ENCODE data around the gene SFRP4. TPM values are rescaled to one million over a fixed set of nuclear protein-coding genes. Genes with fewer than 3 reads are reported as not detected.
A peak's percentile ranks its signal among the peaks of the same experiment; 100 is the strongest.

Gene SFRP4
- total RNA-seq: 5.7 to 6.6 TPM (median 6.4 TPM) in 3 replicates

GRCh38 chr7:37916673-37917660 is at the start of gene SFRP4:
Gene SFRP4 (minus strand): TSS chr7:37916817. CDS start chr7:37916537, 280 bp downstream.
- Mint-ChIP-seq H3K4me1 (peaks cover 53% of the 10 kb centered on the region), H3K4me3 (peak within 1 kb of the TSS; percentile 73), H3K27ac (peak within 1 kb of the TSS; percentile 47), H3K36me3 (no peaks in the 10 kb centered on the region), H3K27me3 (ENCODE audit: low read depth) (peaks cover 64% of the 10 kb centered on the region), H3K9me3 (no peaks in the 10 kb centered on the region)
- peak; percentile 39 to 70 for DNase-seq (ENCODE audit: low spot score in 2 of 2, unreplicated experiment in 2 of 2)
- TF ChIP-seq CTCF (IDR thresholded peaks at IDR 0.05; ENCODE audit: unreplicated experiment): peak; percentile 64

- Mint-ChIP-seq H3K4me3 (no peak overlapping the region), H3K36me3 (no peaks in the 10 kb centered on the region), H3K4me1 (no peaks in the 10 kb centered on the region), H3K27ac (no peak overlapping the region), H3K27me3 (ENCODE audit: low read depth) (peaks cover 5% of the 10 kb centered on the region), H3K9me3 (no peaks in the 10 kb centered on the region)
- no peak for TF ChIP-seq CTCF (IDR thresholded peaks at IDR 0.05; ENCODE audit: unreplicated experiment)
- DNase-seq (ENCODE audit: low spot score in 2 of 2, unreplicated experiment in 2 of 2): no peak
These were observed 47.6 kb upstream of the SFRP4 start for GRCh38 chr7:37964196-37964595.

- H3K27me3 Mint-ChIP-seq (ENCODE audit: low read depth): no peaks in the 10 kb centered on the region
- TF ChIP-seq CTCF (IDR thresholded peaks at IDR 0.05; ENCODE audit: unreplicated experiment): no peak
- DNase-seq (ENCODE audit: low spot score in 2 of 2, unreplicated experiment in 2 of 2): no peak
- no peak overlapping the region for H3K27ac Mint-ChIP-seq
- H3K9me3 Mint-ChIP-seq: no peaks in the 10 kb centered on the region
- no peaks in the 10 kb centered on the region for H3K4me1 Mint-ChIP-seq
- H3K4me3 Mint-ChIP-seq: no peak overlapping the region
- H3K36me3 Mint-ChIP-seq: no peaks in the 10 kb centered on the region
These were observed 44.6 kb upstream of the SFRP4 start for GRCh38 chr7:37961251-37961650.

- Mint-ChIP-seq H3K27ac (no peak overlapping the region), H3K27me3 (ENCODE audit: low read depth) (no peaks in the 10 kb centered on the region), H3K4me3 (no peak overlapping the region), H3K36me3 (no peaks in the 10 kb centered on the region), H3K9me3 (no peaks in the 10 kb centered on the region), H3K4me1 (no peaks in the 10 kb centered on the region)
- no peak for DNase-seq (ENCODE audit: low spot score in 2 of 2, unreplicated experiment in 2 of 2)
- no peak for TF ChIP-seq CTCF (IDR thresholded peaks at IDR 0.05; ENCODE audit: unreplicated experiment)
These were observed 43.9 kb upstream of the SFRP4 start for GRCh38 chr7:37960483-37960882.

GRCh38 chr7:37957221-37957970 is 40.8 kb upstream of the SFRP4 start:
- Mint-ChIP-seq H3K27ac (peak overlapping the region; percentile 18), H3K9me3 (no peaks in the 10 kb centered on the region), H3K4me3 (no peak overlapping the region), H3K4me1 (no peaks in the 10 kb centered on the region), H3K36me3 (no peaks in the 10 kb centered on the region), H3K27me3 (ENCODE audit: low read depth) (no peaks in the 10 kb centered on the region)
- no peak for TF ChIP-seq CTCF (IDR thresholded peaks at IDR 0.05; ENCODE audit: unreplicated experiment)
- no peak for DNase-seq (ENCODE audit: low spot score in 2 of 2, unreplicated experiment in 2 of 2)
